CD14-positive monocyte (primary cell): Measurements from ENCODE around the gene INTS3. TPM values are rescaled to one million over a fixed set of nuclear protein-coding genes. Genes with fewer than 3 reads are reported as not detected.
"Not testable (repeated sequence)": the region's sequence is repeated elsewhere in the genome, so short reads cannot be mapped to it uniquely, and the experiment has no call there.

ENCODE experiments used
- DNase-seq, 3 donors: peaks; one replicate each; pipeline ENCODE4 v3.0.0-alpha.2; 2011 to 2022
- H2AFZ ChIP-seq: 2 replicates; pipeline ENCODE4 v1.6.0; 2012; ENCODE audit warnings: mild to moderate bottlenecking, low read depth, low read length, inconsistent platforms; ENCODE audit not compliant: insufficient read depth, poor library complexity, severe bottlenecking
- H3K27ac ChIP-seq, 2 donors: 1 replicate in 1 of 2; 2 replicates in 1 of 2; pipeline ENCODE4 v1.5.1; 2012 to 2013; ENCODE audit warnings: low read length in 2 of 2, control low read depth in 1 of 2, inconsistent platforms in 1 of 2, low read depth in 1 of 2, mild to moderate bottlenecking in 1 of 2
- H3K27me3 ChIP-seq, 2 donors: one replicate each; pipeline versions ENCODE4 v1.6.0 to v1.6.1; 2011 to 2013; ENCODE audit warnings: low read length in 2 of 2; ENCODE audit not compliant: control insufficient read depth in 2 of 2, insufficient read depth in 2 of 2
- H3K36me3 ChIP-seq, 2 donors: replicated peaks in 1 of 2; 1 replicate in 1 of 2; 2 replicates in 1 of 2; pipeline versions ENCODE4 v1.5.1 to v1.6.1; 2012 to 2013; ENCODE audit warnings: low read length in 2 of 2, control low read depth in 1 of 2, inconsistent platforms in 1 of 2, mild to moderate bottlenecking in 1 of 2; ENCODE audit not compliant: insufficient read depth in 2 of 2, control insufficient read depth in 1 of 2
- H3K4me1 ChIP-seq, 2 donors: 1 replicate in 1 of 2; 2 replicates in 1 of 2; pipeline versions ENCODE4 v1.5.1 to v1.6.1; 2012 to 2013; ENCODE audit warnings: low read length in 2 of 2, control low read depth in 1 of 2, inconsistent platforms in 1 of 2, mild to moderate bottlenecking in 1 of 2, moderate library complexity in 1 of 2; ENCODE audit not compliant: insufficient read depth in 2 of 2, control insufficient read depth in 1 of 2
- H3K4me2 ChIP-seq: replicated peaks from 2 replicates; pipeline ENCODE3; 2012; ENCODE audit warnings: low read length, moderate library complexity, mild to moderate bottlenecking; ENCODE audit not compliant: poor library complexity, severe bottlenecking; ENCODE audit errors: extremely low read depth
- H3K4me3 ChIP-seq, 3 experiments: fragments of 200-600 bp in 1 of 3; sonication (generic) in 1 of 3; replicated peaks in 1 of 3; 1 replicate in 2 of 3; 2 replicates in 1 of 3; pipeline ENCODE4 v1.5.1; 2011 to 2013; ENCODE audit warnings: low read length in 3 of 3, mild to moderate bottlenecking in 3 of 3, control low read depth in 2 of 3, low read depth in 2 of 3, inconsistent platforms in 1 of 3, moderate library complexity in 1 of 3
- H3K79me2 ChIP-seq: 2 replicates; pipeline ENCODE4 v1.6.0; 2012; ENCODE audit warnings: mild to moderate bottlenecking, control low read depth, inconsistent platforms, low read length, moderate library complexity; ENCODE audit not compliant: insufficient read depth
- H3K9ac ChIP-seq: 2 replicates; pipeline ENCODE4 v1.6.0; 2017; ENCODE audit warnings: low read length, mild to moderate bottlenecking; ENCODE audit not compliant: insufficient read depth, poor library complexity, severe bottlenecking
- H3K9me3 ChIP-seq, 2 donors: replicated peaks in 1 of 2; 1 replicate in 1 of 2; 2 replicates in 1 of 2; pipeline versions ENCODE4 v1.5.1 to v1.6.1; 2012 to 2013; ENCODE audit warnings: low read length in 2 of 2, control low read depth in 1 of 2; ENCODE audit not compliant: control insufficient read depth in 1 of 2, insufficient read depth in 1 of 2
- H4K20me1 ChIP-seq: 2 replicates; pipeline ENCODE4 v1.6.0; 2012; ENCODE audit warnings: mild to moderate bottlenecking, low read length, control low read depth, moderate library complexity; ENCODE audit not compliant: insufficient read depth
- H3K27ac Mint-ChIP-seq, 7 donors: one replicate each; pipeline ENCODE4 v1.8.0; 2020; ENCODE audit warnings: mild to moderate bottlenecking in 7 of 7, mixed read lengths in 7 of 7, moderate library complexity in 6 of 7, inconsistent platforms in 2 of 7
- H3K27me3 Mint-ChIP-seq, 3 donors: one replicate each; pipeline ENCODE4 v1.8.0; 2021 to 2022; ENCODE audit warnings: low read depth in 3 of 3, mild to moderate bottlenecking in 3 of 3, mixed read lengths in 3 of 3, moderate library complexity in 3 of 3, inconsistent platforms in 1 of 3
- H3K36me3 Mint-ChIP-seq, 2 donors: one replicate each; pipeline ENCODE4 v1.8.0; 2020; ENCODE audit warnings: mixed read lengths in 2 of 2, inconsistent platforms in 1 of 2, mild to moderate bottlenecking in 1 of 2
- H3K4me1 Mint-ChIP-seq: one replicate; pipeline ENCODE4 v1.8.0; 2020; ENCODE audit warnings: mild to moderate bottlenecking, mixed read lengths
- H3K4me3 Mint-ChIP-seq, 2 donors: one replicate each; pipeline ENCODE4 v1.8.0; 2020; ENCODE audit warnings: mild to moderate bottlenecking in 2 of 2, mixed read lengths in 2 of 2, moderate library complexity in 1 of 2
- H3K9me3 Mint-ChIP-seq, 7 donors: one replicate each; pipeline ENCODE4 v1.8.0; 2020 to 2022; ENCODE audit warnings: mixed read lengths in 7 of 7, mild to moderate bottlenecking in 6 of 7, moderate library complexity in 6 of 7, inconsistent platforms in 2 of 7
- WGBS: methylation state at CpG from one replicate; pipeline ENCODE4 v1.1.5; 2013; ENCODE audit warnings: missing lambda C conversion rate; ENCODE audit not compliant: insufficient coverage; 5-methylcytosine and 5-hydroxymethylcytosine counted together
- intact Hi-C, 2 donors: fragments of 100-400 bp; cut with micrococcal nuclease; formaldehyde crosslinking; loops; one replicate each; pipeline versions ENCODE4 v1.15.0 to v1.15.1; 2023
- polyA plus RNA-seq, 3 donors: library from polyadenylated mRNA; depleted of rRNA in 1 of 3; unstranded in 2 of 3; stranded (reverse) in 1 of 3; fragments of 300-500 nt in 2 of 3; fragments of >200 nt in 1 of 3; fragmentation: Illumina TruSeq in 2 of 3; gene quantifications; 1 replicate in 2 of 3; 2 replicates in 1 of 3; pipeline ENCODE4 v1.2.3, GENCODE V29; 2012 to 2021
- TF ChIP-seq, protein P1 (sequence below): fragments of 200-600 bp; IDR thresholded peaks from one replicate; pipeline ENCODE4 v1.8.0; 2022; ENCODE audit warnings: antibody characterized with exemption, mild to moderate bottlenecking

The INTS3 gene
- polyA plus RNA-seq, 3 donors, result 9.2 to 76.9 (median 15.9) TPM

DNA sequence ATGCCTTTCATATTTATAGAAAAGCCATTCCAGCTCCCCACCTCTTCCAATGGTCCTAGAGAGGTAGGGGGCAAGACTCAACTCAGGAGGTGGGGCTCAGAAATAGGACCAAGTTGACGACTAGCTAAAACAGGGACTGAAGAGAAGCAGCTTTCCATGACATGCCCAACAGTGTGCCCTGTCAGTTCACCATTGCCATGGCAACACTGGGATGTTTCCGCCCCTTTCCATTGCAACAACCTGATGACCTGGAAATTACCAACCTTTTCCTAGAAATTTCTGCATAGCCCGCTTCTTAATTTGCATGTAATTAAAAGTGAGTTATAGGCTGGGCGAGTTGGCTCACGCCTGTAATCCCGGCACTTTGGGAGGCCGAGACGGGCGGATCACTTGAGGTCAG, 22.4 kb upstream of the INTS3 start:
- Histone ChIP-seq H3K27me3 (no peaks in the 10 kb centered on the region), H3K36me3 (no peaks in the 10 kb centered on the region), H3K79me2 (no peaks in the 10 kb centered on the region), H3K9me3 (no peaks in the 10 kb centered on the region), H3K4me3 (no peak overlapping the region), H2AFZ (no peak overlapping the region), H3K4me2 (no peak overlapping the region), H3K9ac (no peak overlapping the region), H3K27ac (no peak overlapping the region), H4K20me1 (no peaks in the 10 kb centered on the region), H3K4me1 (peaks cover 0 to 4% of the 10 kb centered on the region in 2 donors)
- WGBS, result 90% methylated on average over 4 of the region's 9 CpGs
- Mint-ChIP-seq H3K27me3 (peaks cover 2 to 3% (median 3%) of the 10 kb centered on the region in 3 donors), H3K36me3 (no peaks in the 10 kb centered on the region), H3K27ac (no peak overlapping the region), H3K9me3 (no peaks in the 10 kb centered on the region), H3K4me1 (peaks cover 8% of the 10 kb centered on the region), H3K4me3 (no peak overlapping the region)
- intact Hi-C loops, result no loop called here
- DNase-seq, result no peak
- TF ChIP-seq, protein P1, sequence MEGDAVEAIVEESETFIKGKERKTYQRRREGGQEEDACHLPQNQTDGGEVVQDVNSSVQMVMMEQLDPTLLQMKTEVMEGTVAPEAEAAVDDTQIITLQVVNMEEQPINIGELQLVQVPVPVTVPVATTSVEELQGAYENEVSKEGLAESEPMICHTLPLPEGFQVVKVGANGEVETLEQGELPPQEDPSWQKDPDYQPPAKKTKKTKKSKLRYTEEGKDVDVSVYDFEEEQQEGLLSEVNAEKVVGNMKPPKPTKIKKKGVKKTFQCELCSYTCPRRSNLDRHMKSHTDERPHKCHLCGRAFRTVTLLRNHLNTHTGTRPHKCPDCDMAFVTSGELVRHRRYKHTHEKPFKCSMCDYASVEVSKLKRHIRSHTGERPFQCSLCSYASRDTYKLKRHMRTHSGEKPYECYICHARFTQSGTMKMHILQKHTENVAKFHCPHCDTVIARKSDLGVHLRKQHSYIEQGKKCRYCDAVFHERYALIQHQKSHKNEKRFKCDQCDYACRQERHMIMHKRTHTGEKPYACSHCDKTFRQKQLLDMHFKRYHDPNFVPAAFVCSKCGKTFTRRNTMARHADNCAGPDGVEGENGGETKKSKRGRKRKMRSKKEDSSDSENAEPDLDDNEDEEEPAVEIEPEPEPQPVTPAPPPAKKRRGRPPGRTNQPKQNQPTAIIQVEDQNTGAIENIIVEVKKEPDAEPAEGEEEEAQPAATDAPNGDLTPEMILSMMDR, result no peak

DNA sequence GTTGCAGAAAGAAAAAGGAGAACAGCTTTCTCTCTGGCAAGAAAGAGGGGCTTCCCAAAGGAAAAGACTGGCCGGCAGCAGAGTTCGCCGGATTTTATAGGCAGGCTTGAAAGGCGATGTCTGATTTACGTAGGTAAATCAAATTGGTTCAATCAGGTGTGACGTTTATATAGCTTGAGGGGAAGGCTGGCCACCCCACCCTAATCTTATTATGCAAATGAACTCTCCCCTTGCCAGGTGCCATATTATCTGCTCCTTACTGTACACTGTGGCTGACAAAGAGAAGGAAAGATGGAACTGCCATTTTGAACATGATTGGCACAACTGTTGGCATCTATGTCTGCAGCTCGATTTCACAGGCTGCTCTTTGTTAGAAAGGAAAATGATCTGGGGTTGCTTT, 16.8 kb upstream of the INTS3 start:
- Histone ChIP-seq H3K27me3 (peaks cover 0 to 4% of the 10 kb centered on the region in 2 donors), H3K27ac (no peak overlapping the region), H3K79me2 (no peaks in the 10 kb centered on the region), H3K4me2 (no peak overlapping the region), H3K4me3 (no peak overlapping the region), H2AFZ (no peak overlapping the region), H3K36me3 (no peaks in the 10 kb centered on the region), H3K9ac (no peak overlapping the region), H4K20me1 (no peaks in the 10 kb centered on the region), H3K9me3 (no peaks in the 10 kb centered on the region), H3K4me1 (peaks cover 0 to 4% of the 10 kb centered on the region in 2 donors)
- WGBS, result 79% methylated on average over 7 of the region's 7 CpGs
- H3K4me1 Mint-ChIP-seq, result peaks cover 4% of the 10 kb centered on the region
- H3K27ac Mint-ChIP-seq, result no peak overlapping the region
- no peak for DNase-seq
- intact Hi-C loops, result no loop called here
- no peaks in the 10 kb centered on the region for H3K36me3 Mint-ChIP-seq
- H3K9me3 Mint-ChIP-seq, result peaks cover 0 to 2% (median 0%) of the 10 kb centered on the region in 7 donors
- no peak overlapping the region for H3K4me3 Mint-ChIP-seq
- TF ChIP-seq, protein P1, result no peak
- H3K27me3 Mint-ChIP-seq, result peaks cover 0 to 9% (median 0%) of the 10 kb centered on the region in 3 donors

DNA sequence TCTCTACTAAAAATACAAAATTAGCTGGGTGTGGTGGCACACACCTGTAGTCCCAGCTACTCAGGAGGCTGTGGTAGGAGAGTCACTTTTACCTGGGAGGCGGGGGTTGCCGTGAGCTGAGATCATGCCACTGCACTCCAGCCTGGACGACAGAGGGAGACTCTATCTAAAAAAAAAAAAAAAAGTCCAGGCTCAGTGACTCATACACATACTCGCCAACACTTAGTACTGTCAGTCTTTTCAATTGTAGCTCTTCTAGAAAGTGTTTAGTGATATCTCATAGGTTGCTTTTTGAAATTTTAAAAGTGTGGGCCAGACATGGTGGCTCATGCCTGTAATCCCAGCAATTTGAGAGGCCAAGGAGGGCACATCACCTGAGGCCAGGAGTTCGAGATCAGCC, 11.6 kb upstream of the INTS3 start:
- WGBS, result no CpG with 5 or more reads among the region's 5 CpGs
- H3K27ac Mint-ChIP-seq, H3K4me1 ChIP-seq, H3K4me3 ChIP-seq, H4K20me1 ChIP-seq, H3K9ac ChIP-seq, H3K27ac ChIP-seq, DNase-seq, intact Hi-C loops, H3K9me3 ChIP-seq, H3K36me3 ChIP-seq, H3K4me1 Mint-ChIP-seq, H3K27me3 ChIP-seq, H3K4me2 ChIP-seq, H3K9me3 Mint-ChIP-seq, H3K79me2 ChIP-seq, H3K4me3 Mint-ChIP-seq, H2AFZ ChIP-seq, H3K36me3 Mint-ChIP-seq: not testable (repeated sequence)
- peaks cover 0 to 11% (median 2%) of the 10 kb centered on the region in 3 donors for H3K27me3 Mint-ChIP-seq
